GM18870 (cell line): ENCODE results near the gene SSU72.
"Not testable (repeated sequence)": the region's sequence is repeated elsewhere in the genome, so short reads cannot be mapped to it uniquely, and the experiment has no call there.

Experiments used
- ATAC-seq: cut with Tn5 transposase; IDR thresholded peaks from one replicate; pipeline ENCODE4 v1.9.1; 2021; ENCODE audit warnings: moderate library complexity; ENCODE audit not compliant: unreplicated experiment

The SSU72 gene

DNA sequence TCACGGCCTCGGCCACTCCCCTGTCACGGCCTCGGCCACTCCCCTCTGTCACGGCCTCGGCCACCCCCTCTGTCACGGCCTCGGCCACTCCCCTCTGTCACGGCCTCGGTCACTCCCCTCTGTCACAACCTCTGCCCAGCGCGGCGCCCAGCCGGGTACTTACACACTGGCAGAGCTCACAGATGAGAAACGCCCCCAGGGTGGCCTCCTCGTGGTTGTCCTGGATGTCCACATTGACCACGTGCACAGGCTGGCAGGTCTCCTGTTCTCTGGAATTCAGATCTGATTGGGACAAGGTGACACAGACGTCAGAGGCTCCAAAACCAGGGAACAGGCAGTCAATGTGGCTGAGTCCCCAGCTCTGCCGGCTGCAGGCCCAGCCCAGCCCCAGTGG is 31.0 kb downstream of the SSU72 start:
- no peak for ATAC-seq

DNA sequence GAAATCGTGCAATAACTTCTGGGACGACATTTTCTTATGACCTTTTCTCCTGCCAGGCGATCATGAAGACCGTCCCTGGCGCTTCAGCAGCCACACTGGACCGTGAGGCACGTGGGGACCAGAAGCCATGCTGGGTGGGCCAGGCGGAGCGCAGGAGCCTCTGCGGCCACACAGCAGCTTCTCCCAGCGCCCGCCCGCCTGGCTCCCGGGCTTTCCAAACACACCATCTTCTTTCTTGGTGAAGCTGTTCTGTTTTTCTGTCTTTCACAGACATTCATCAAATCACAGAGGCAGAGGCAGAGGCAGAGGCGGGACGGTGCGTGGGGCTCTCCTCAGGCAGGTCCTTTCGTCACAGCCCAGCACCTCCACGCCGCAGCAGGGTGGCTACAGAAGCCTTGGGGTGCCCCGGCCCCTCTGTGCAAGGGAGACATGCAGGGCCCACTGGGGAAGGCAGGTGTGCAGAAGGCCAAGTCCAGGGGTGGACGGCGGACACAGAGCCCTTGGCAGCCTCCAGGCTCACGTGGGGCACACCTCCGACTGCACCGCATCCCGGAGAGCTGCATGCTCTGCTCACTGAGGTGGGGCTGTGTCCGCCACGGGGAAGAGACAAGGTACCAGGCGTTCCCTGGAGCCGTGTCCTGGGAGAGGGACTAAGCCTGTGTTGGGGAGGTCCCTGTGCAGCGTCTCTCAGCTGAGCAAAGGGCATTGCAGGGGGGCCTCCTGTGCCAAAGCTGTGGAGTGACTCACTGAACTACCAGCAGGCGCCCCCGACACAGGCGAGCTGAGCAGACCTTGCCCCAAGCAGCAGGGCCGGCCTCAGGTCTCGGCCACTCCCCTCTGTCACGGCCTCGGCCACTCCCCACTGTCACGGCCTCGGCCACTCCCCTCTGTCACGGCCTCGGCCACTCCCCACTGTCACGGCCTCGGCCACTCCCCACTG is 31.6 kb downstream of the SSU72 start:
- ATAC-seq, result no peak

DNA sequence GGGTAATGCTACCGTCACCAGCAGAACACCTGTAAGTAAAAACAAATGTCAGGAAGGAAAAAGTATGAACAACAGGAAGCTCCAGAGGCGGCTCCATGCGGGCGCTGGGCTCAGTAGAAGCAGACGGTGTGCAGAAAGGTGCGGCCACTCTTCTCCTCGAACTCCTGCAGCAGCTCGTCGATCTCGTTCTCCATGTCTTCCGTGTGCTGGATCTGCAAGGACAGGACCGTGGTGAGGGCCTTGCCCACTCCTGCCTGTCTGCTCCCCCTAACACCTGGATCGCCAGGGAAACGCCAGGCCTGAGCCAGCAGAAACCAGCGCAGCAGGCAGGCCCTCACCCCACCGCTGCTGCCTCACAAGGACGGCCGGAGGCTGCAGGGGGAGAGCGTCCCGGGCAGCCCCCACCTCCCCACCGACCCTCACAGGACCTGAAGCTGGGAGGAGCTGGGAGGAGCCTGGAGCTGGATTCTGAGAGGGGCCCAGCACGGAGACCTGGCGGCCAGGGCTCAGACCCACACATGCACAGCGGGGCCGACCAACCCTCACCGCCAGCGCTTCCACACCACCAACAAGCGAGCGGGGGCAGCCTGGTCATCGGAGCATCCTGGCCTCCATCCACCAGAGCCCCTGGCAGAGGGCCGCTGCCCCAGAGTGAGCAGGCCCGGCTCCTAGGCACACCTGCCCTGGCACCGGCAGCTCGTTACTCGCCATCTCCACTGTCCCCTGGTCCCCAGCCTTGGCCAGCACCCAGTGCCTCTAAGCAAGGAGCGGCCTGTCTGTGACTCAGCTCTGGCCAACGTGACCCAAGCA is 32.5 kb downstream of the SSU72 start:
- ATAC-seq, result no peak

DNA sequence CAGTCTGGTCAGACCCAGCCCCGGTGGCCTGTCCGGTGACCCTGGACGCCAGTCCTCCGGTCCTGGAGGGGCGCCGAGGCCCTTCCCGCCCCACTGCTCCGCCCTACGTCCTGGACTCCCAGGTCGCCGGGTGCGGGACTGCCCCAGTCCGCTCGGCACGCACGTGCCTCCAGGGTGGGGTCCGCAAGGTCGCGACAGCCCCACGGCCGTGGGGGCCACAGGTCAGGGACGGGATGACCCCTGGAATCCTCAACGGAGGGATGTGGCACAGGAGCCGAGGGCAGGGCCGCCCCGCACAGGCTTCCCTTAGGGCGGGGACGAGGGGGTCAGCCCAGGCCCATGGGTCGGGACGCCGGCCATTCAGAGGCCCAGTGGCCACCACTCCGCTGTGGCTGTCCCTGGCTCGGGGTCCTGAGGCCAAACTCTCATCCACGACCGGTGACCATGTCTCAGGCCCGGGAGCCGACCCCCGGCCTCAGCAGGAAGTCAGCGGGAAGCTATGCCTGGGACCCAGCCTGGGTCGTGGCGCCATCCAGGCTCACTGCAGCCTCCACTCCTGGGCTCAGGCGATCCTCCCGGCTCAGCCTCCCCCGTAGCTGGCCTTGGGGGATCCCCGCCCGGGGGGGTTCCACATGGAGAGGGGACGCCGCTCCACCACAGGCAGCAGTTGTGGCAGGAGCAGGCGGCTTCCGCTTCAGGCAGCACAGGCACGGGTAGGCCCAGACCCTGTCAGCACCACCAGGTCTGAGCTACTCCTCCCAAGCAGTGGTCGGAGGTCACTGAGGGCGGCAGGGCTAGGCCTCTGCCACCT is 33.6 kb downstream of the SSU72 start:
- ATAC-seq, result no peak

DNA sequence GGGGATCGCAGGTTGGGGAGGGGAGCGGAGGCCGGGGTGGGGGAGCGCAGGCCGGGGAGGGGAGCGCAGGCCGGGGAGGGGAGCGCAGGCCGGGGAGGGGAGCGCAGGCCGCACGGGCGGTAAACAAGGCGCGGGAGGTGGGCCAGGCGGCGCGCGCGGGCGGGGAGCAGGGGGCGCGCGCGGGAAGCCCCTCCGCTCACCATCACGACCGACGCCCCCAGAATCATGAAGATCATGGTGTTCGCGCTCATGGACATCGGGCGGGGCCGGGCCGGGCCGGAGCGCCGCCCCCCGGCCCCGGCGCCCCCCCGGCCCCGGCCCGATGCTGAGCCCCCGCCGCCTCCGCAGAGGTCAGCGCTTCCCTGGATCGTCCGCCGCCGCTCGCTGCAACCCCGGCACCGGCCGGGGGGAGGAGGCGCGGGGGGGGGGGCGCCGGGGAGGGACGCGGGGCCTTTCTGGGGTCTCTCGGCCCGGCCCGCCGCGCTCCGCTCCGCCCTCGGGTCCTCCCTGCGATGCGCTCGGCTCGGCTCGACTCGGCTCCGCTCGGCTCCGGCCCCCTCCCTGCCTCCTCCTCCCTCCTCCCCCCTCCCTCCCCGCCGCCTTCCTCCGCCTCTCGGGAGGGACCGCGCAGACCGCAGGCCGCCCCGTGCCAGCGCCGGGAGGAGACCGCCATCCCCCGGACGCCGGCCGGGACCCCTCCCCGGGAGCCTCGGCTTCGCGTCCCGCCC is 34.4 kb downstream of the SSU72 start, which contains the start of gene TMEM240:
TMEM240 (minus strand) TSS at position 535 of the 728 bp plus-strand sequence; CDS start at position 257, 278 bp downstream.
- ATAC-seq, result no peak

DNA sequence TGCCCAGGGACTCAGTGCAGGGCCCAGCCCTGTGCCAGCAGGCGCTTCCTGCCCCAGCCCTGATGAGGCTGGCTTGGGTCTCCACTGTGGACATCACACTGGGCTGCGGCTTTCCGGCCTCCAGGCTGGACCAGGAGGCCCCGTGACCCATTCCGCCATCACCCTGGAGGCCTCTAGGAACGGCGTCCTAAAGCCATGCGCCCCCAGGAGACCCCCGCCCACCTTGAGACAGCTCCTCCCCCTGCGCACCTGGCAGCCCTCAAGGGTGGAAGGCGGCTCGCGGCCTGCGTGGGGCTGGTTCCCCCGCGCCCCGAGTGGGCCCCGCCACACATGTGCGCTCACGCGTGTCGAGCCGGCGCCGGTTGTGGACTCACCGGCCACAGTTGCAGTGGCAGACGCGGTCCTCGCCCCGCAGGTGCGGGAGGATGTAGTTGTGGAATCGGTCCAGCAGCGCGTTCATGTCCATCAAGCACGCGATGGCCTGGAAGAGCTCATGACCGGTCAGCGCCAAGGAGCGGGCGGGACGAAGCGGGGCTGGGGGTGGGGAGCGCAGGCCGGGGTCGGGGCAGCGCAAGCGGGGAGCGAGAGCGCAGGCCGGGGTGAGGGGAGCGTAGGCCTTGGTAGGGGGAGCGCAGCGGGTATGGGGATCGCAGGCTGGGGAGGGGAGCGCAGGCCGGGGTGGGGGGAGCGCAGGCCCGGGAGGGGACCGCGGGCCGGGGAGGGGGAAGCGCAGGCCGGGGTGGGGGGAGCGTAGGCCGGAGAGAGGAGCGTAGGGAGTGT is 35.2 kb downstream of the SSU72 start:
- no peak for ATAC-seq

DNA sequence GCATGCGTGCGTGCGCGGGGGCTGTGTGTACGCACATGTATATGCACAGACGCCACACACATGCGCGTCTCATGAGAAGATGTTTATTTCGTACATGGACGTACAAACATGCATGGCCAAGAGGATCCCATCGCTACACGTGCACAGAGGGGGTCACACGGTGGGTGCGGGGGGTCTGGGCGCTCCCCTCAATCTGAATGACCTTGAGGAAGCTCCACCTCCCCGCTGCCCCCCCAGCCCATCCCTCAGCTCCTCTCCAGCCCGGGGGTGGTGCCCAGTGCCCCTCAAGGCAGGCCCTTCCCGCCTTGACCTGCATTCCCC is 35.7 kb downstream of the SSU72 start:
- ATAC-seq, result no peak

DNA sequence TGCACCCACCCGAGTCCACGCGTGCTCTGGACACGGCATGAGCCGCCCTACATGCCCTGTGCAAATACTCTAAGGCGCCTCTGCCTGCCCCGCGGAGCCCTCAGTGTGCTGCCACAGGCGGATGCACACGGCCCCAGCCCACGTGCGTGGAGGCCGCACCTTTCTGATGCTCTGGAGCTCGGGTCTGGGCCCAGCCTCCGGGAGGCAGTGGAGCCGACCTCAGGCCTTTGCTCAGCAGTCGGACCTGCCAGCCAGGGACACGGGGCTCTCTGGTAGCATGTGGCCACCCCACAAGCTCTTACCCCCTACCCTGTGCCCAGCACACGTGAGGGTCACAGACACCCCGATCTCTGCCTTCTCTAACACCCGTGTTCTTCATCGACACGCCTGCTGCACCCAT is 36.3 kb downstream of the SSU72 start:
- ATAC-seq, result no peak

DNA sequence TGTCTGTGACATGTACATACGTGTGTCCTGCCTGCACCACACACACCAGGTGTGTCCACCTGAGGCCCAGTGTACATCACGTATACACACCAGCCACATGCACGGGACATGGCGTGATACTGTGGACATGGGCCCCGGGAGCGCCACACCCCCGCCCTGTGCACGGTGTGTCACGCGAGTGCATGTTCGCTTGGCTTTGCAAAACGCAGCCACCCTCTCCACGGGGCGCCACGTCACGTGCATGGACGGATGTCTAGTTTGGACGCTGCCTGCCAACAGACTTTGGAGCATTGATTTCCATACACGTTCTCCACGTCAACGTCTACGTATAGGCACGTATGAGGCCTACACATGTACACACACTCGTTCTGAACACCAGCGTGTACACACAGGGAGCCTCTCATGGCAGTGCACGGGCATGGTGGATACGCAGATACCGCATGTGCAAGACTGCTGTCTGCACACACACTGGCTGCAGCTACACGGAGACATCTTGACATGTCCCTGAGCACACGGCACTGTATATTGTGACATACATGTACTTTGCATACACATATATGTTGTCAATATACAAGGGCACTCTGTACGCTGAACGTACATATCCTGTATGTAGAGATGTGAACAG is 36.9 kb downstream of the SSU72 start:
- no peak for ATAC-seq

DNA sequence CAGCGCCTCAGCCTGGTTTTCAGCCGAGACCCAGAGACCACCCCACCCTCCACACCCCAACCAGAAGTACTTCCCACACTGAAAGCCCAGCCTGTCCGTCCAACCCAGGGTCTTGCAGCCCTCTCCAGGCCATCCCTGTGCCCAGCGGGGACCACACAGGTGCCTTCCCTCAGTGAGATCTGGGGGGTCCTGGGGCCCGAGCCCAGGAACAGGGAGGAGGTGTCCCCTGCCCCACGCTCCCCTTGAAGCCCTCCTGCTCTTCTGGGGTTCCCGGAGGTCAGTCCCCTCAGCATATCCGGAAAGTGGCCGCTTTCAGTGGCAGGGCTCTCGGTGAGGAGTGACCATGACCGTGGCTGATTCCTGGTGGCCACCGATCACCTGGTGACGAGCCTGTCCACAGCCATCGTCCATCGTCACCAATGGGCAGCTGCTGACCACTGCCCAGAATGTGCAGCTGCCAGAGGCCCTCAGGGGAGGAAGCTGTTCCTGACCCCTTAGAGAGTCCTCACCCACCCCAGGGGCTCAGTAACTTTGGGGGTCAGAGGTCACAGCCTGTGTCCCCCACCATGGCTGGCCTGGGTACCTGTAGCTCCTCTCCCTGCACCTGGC is 37.6 kb downstream of the SSU72 start:
- ATAC-seq, result no peak

DNA sequence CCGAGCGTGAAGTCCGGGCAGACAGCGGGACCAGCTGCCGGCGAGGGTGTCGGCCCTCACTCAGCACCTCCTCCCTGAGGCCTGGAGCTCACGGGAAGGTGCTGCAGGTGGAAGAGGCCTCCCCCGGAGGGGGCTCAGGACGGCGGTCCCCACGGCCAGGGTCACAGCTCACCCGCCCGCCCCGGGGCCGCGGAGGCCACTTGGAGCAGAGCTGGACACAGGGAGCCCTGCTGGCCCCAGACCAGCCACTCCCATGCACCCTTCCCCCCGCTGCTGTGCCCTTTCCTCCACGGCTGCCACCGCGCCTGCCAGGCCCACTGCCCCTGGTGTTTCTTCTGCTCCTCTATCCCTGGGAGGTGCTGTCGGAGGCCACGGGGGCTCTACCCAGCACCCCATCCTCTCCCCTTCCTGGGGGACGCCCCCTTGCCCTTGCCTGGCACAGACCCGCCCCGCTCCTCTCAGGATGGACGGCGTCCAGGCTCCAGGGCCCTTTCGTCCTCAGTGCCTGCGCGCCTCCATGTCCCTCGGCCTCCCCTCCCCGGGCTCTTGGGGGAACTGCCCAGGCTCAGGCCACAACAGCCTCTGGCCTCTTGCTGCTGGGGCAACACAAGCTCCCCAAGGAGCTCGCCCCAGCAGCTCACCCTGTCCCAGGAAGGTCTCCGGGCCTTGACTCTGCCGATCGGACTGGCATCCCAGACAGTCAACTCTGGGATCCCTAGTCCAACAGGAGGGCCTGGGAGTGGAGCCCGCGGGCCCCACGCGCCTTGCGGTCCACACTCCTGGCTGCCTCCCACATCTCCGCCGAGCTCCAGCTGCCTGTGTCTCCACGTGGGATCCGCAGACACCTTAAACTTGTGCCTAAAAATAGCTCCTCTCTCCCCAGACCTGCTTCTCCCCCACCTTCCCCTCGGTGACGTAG is 38.4 kb downstream of the SSU72 start:
- ATAC-seq, result no peak

DNA sequence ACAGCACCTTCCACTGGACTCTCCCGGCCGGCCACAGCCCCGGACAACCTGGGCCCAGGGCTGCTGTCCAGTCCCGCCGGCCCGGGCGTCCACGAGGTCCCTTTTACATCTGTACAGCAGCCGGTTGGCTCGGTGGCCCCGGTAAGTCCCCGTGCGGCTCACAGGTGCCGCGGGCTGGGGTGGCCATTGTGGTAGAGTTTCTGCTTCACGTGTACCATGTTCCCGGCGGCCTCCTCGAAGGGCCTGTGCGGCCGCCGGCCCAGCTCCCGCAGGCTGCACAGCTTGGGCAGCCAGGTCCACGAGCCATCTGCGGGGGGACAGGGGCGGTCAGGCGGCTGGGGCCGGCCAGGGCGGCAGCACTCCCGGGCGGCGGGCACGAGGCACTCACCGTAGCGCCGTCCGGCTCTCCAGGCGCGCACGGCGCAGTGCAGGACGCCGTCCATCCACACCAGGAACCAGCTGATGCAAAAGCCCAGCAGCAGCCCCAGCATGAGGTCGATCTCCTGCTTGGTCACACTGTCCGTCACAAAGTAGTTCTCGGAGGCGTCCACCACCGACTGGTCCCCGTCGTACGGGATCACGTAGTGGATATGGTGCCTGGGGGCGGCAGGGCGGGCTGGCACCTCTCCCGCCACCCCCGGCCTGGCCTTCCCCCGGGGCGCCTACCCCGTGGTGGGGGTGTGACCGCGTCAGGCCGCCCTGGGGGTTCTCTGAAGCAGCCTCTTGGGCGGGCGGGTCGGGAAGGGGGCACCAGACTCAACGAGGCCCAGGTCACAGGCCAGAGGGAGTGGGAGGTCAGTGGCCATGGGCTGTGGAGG is 39.3 kb downstream of the SSU72 start:
- no peak for ATAC-seq

DNA sequence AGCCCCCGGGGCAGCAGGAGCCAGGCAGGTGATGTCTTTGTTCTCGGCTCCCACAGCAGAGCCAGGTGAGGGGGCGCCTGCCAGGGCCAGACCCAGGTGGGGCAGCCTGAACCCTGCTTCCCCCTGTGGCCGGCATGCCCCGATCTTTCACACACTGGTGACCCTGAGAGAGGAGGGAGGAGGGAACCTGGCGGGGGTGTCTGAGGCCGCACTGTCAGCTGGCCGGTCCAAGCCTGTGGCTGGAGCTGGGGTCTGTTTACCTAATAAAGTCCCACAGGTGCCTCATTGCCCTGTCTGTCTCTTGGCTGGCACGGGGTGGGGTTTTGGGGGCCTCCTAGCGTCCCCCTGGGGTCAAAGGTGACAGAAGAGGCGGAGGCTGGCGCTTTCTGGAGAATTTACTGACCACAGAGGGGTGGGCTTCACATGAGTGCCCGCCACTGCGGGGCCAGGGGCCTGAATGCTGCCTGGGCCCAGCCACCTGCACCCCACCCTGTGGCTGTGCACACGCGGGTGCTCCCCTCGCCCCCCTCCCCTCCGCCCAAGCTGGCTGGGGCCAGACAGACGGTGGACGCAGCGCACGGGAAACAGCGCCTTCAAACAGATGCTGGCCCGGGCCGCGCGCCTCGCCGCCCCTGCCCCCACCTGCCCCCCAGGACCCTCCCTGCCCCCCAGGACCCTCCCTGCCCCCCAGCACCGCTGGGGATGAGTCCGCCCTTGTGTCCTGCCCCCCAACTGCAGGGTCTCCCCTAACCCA is 40.1 kb downstream of the SSU72 start:
- ATAC-seq, result no peak

DNA sequence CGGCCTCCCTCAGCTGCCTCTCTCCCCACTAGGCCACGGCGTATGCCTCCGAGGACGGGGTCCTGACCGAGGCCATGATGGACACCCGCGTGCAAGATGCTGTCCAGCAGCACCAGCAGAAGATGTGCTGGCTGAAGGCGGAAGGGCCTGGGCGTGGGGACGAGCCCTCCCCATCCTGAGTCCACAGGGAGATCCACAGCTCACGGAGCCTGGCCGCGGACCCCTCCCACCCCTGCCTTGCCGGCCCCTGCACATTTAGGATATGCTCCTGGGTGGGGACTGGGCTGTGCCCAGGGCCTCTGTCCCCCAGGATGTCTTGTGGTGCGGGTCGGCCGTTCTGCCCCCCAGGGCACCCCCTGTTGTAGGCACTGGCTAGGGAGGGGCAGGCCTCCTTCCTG is 40.8 kb downstream of the SSU72 start:
- ATAC-seq, result not testable (repeated sequence)

DNA sequence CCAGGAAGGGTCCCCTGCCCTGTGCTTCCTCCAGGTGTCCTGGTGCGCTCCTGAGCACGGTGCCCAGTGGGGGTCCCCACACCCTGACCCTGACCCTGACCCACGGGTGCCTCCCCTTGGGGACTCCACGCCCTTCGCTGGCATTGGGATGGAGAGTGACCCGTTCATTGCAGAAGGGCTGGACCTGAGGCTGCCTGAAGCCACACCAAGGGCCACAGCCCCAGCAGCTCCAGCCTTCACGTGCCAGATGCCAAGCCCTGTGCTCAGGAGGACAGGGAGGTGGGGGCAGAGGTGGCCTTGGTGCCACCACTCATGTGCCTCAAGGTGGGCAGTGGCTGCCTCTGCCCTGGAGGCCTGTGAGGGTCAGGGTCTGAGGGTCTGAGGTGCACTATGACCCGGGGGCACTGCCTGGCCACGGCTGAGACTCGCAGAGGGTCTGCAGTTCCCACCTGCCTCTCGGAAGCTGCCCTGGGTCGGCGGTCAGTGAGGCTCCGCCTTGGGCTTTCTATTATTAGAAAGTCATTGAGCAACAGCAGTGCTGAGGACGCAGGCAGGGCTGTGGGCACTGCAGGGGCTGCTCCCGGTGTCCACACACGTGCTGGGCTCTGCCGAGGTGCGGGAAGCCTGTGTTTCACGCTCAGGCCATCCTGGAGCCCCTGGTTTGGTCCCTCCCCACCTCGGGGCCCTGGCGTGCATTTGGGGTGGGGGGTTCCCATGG is 41.3 kb downstream of the SSU72 start:
- ATAC-seq, result not testable (repeated sequence)

DNA sequence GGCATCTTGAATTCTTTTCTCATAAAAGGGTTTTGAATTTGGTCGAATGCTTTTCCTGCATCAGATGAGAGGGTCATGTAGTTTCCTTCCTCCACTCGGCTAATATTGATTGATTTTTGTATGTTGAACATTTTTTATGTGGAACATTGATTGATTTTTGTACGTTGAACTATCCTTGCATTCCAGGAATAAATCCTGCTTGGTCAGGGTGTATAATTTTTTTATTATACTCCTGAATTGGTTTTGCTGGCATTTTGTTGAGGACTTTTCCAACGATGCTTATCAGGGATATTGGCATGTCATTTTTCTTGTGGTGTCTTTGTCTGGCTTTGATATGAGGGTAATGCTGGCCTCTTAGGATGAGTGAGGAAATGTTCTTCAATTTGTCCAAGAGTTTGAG is 42.7 kb downstream of the SSU72 start:
- no peak for ATAC-seq
